Measurements from ENCODE around the gene PLEKHA8. TPM values are rescaled to one million over a fixed set of nuclear protein-coding genes. Genes with fewer than 3 reads are reported as not detected.

The PLEKHA8 gene
- total RNA-seq, 4 donors from 2014 or later, result 6.6 to 16.4 (median 13.1) TPM

DNA sequence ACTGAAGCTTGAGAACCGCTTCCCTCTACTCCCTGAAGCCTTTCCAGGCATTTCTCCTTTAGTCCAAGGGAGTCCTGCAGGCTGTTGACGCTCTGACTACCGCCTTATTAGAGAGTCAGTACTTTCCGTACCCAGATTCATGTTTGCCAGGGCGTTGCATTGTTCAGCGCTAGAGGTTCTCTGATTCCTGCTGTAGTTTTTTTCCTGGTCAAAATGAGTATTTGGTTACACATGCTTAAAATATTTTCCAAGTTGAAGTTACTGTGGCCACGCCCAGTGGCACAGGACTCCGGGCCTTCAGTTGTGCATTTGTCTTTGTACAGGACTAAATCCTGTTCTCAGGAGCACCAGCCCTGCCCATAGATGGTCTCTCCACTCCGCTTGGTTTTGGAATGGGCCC lies 114.5 kb downstream of the PLEKHA8 start:
- intact Hi-C loops (cut with DNase I; ENCODE audit: low total_unique reads) (no loop called here), in situ Hi-C loops (cut with MboI; ENCODE audit: low pct_ligation_motif_present in 1 of 4, low pct_unique_long_range_greater_than_20kb in 1 of 4, low sequenced_read_pairs in 3 of 4) (no loop called here)
- Histone ChIP-seq H3K27ac (peak overlapping the region; percentile 26 to 70 (median 44)), H3K4me1 (peaks cover 0 to 37% (median 20%) of the 10 kb centered on the region in 4 donors), H3K9me3 (no peaks in the 10 kb centered on the region), H3K36me3 (no peaks in the 10 kb centered on the region), H3K27me3 (no peaks in the 10 kb centered on the region), H3K4me3 (no peak overlapping the region)
- DNase-seq, result peak; percentile 34
- WGBS, 2 donors (ENCODE audit: low coverage in 1 of 2), result 33 to 54% methylated on average over 6 to 9 of the region's 9 CpGs
- TF ChIP-seq EP300 (IDR thresholded peaks at IDR 0.05; ENCODE audit: low read depth), result no peak
- no peak for TF ChIP-seq POLR2A (IDR thresholded peaks at IDR 0.05)
- no peak for TF ChIP-seq POLR2AphosphoS5 (IDR thresholded peaks at IDR 0.05)
- TF ChIP-seq, protein P1, sequence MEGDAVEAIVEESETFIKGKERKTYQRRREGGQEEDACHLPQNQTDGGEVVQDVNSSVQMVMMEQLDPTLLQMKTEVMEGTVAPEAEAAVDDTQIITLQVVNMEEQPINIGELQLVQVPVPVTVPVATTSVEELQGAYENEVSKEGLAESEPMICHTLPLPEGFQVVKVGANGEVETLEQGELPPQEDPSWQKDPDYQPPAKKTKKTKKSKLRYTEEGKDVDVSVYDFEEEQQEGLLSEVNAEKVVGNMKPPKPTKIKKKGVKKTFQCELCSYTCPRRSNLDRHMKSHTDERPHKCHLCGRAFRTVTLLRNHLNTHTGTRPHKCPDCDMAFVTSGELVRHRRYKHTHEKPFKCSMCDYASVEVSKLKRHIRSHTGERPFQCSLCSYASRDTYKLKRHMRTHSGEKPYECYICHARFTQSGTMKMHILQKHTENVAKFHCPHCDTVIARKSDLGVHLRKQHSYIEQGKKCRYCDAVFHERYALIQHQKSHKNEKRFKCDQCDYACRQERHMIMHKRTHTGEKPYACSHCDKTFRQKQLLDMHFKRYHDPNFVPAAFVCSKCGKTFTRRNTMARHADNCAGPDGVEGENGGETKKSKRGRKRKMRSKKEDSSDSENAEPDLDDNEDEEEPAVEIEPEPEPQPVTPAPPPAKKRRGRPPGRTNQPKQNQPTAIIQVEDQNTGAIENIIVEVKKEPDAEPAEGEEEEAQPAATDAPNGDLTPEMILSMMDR (IDR thresholded peaks at IDR 0.05), result no peak

DNA sequence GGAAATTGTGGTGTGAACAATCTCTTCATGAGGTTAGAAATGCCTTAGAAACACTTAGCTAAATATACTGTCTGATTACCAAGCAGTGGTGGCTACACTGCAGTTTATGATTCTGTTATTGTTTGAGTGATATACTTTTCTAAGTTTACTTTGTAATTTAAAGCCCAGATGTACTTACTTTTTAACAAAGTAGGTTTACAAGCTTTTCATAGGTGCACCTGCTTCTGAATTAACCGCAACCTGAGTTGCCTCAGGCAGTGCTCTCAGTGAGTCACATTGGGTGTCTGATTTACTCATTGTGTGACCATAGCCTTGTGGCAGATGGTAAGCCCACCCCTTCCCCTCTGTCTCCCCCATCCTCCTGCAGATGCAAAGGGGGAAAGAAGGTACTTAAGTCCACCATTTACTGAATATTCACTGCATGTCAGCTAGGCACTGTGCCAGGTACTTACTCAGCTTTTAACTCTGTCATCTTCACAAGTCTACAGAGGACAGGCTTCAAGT lies 115.6 kb downstream of the PLEKHA8 start:
- in situ Hi-C loops (cut with MboI; ENCODE audit: low pct_ligation_motif_present in 1 of 4, low pct_unique_long_range_greater_than_20kb in 1 of 4, low sequenced_read_pairs in 3 of 4), result no loop called here
- Histone ChIP-seq H3K27me3 (no peaks in the 10 kb centered on the region), H3K27ac (peak overlapping the region in 3 of 4 donors; percentile 22 to 70 (median 56))

DNA sequence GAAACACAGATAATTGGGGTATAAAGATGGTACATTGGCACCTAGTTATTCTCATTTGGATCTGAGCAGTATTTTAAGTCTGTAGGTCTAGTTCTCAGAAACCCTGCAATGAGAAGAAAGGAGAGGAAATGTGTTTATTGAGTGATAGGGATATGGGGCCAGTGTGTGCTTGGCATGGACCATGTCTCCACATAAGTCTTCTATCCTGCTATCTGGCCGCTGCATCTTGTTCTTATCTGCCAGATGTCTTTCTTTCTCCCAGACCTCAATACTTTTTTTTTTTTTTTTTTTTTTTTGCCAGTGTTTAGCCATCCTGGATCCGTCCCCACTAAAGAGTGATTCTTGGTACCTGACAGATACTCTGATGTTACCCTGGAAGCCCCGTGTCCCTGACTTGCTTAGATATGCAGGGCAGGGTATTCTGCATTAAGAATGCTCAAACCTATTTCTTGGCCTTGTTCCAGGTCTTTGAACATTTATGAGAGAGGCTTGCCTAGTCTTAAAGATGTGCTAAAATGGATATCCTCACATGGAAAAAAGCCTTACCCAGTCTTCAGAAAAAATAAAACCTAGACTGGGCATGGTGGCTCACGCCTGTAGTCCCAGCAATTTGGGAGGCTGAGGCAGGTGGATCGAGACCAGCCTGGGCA lies 116.6 kb downstream of the PLEKHA8 start:
- TF ChIP-seq POLR2A (IDR thresholded peaks at IDR 0.05) (no peak), POLR2AphosphoS5 (IDR thresholded peaks at IDR 0.05) (no peak), EP300 (IDR thresholded peaks at IDR 0.05; ENCODE audit: low read depth) (no peak)
- TF ChIP-seq, protein P1 (IDR thresholded peaks at IDR 0.05), result no peak
- Histone ChIP-seq H3K36me3 (no peaks in the 10 kb centered on the region), H3K9me3 (no peaks in the 10 kb centered on the region), H3K4me3 (no peak overlapping the region), H3K27ac (no peak overlapping the region), H3K4me1 (peaks cover 0 to 37% (median 20%) of the 10 kb centered on the region in 4 donors), H3K27me3 (no peaks in the 10 kb centered on the region)
- 83 to 88% methylated on average over 3 to 5 of the region's 5 CpGs for WGBS, 2 donors (ENCODE audit: low coverage in 1 of 2)
- intact Hi-C loops (cut with DNase I; ENCODE audit: low total_unique reads) (no loop called here), in situ Hi-C loops (cut with MboI; ENCODE audit: low pct_ligation_motif_present in 1 of 4, low pct_unique_long_range_greater_than_20kb in 1 of 4, low sequenced_read_pairs in 3 of 4) (no loop called here)
- DNase-seq, result no peak

More for the DNA sequence above, 115.6 kb downstream of the PLEKHA8 start:
- 42 to 50% methylated on average over 1 of the region's 1 CpG for WGBS, 2 donors (ENCODE audit: low coverage in 1 of 2)
- no peak for DNase-seq
- Histone ChIP-seq H3K4me1 (peaks cover 0 to 37% (median 20%) of the 10 kb centered on the region in 4 donors), H3K36me3 (no peaks in the 10 kb centered on the region), H3K9me3 (no peaks in the 10 kb centered on the region), H3K4me3 (no peak overlapping the region)
- TF ChIP-seq, protein P1 (IDR thresholded peaks at IDR 0.05), result no peak
- TF ChIP-seq POLR2AphosphoS5 (IDR thresholded peaks at IDR 0.05) (no peak), POLR2A (IDR thresholded peaks at IDR 0.05) (no peak), EP300 (IDR thresholded peaks at IDR 0.05; ENCODE audit: low read depth) (no peak)
- intact Hi-C loops (cut with DNase I; ENCODE audit: low total_unique reads), result no loop called here

DNA sequence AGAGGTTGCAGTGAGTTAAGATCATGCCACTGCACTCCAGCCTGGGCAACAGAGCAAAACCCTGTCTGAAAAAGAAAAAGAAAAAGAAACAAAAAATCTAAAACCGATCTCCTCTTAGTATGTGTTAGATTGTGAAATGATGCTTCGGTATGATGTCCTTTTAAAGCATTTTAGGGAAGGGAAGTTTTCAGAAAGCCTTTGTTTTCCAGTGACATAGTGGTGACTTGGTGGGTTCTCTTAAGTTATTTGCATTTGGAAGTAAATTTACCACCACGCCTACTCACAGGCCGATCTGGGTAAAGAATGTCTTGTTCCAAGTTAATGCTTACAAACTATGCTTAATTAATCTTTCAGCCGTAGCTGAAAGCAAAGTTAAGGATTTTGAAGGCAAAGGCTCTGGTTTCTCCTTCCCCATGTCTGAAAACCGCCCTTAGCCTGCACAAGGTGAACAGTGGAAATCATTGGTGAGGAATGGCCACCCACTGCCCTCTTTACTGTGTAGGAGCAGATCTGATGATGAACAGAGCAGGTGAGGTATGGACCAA lies 117.3 kb downstream of the PLEKHA8 start:
- 81 to 93% methylated on average over 2 to 6 of the region's 6 CpGs for WGBS, 2 donors (ENCODE audit: low coverage in 1 of 2)
- Histone ChIP-seq H3K4me3 (no peak overlapping the region), H3K27ac (no peak overlapping the region), H3K36me3 (no peaks in the 10 kb centered on the region), H3K9me3 (no peaks in the 10 kb centered on the region), H3K27me3 (no peaks in the 10 kb centered on the region), H3K4me1 (peaks cover 0 to 37% (median 20%) of the 10 kb centered on the region in 4 donors)
- in situ Hi-C loops (cut with MboI; ENCODE audit: low pct_ligation_motif_present in 1 of 4, low pct_unique_long_range_greater_than_20kb in 1 of 4, low sequenced_read_pairs in 3 of 4) (no loop called here), intact Hi-C loops (cut with DNase I; ENCODE audit: low total_unique reads) (no loop called here)
- TF ChIP-seq EP300 (IDR thresholded peaks at IDR 0.05; ENCODE audit: low read depth) (no peak), POLR2A (IDR thresholded peaks at IDR 0.05) (no peak), POLR2AphosphoS5 (IDR thresholded peaks at IDR 0.05) (no peak)
- TF ChIP-seq, protein P1 (IDR thresholded peaks at IDR 0.05), result no peak
- no peak for DNase-seq

All from transverse colon (tissue), 4 donors.